GM10248 (cell line): ENCODE measurements around the gene ABHD16B.
"Not testable (repeated sequence)": the region's sequence is repeated elsewhere in the genome, so short reads cannot be mapped to it uniquely, and the experiment has no call there.

Source experiments
- CTCF ChIA-PET: fragments of 300-600 bp; sonication (Branson Sonifier 250); formaldehyde crosslinking; extraction: SDS; loops from one replicate; lab custom pipeline; 2021; ENCODE audit warnings: antibody characterized with exemption; lab: Yijun Ruan, JAX
- POLR2A ChIA-PET: fragments of 350-650 bp; sonication (Branson Sonifier 250); formaldehyde crosslinking; extraction: SDS; loops from one replicate; lab custom pipeline; 2020; ENCODE audit warnings: antibody characterized with exemption; lab: Yijun Ruan, JAX
- DNase-seq: peaks from one replicate; pipeline ENCODE4 v3.0.0; 2012; ENCODE audit errors: extremely low spot score
- CTCF ChIP-seq: IDR thresholded peaks from 2 replicates; pipeline ENCODE4 v1.5.1; 2012; ENCODE audit warnings: mild to moderate bottlenecking, low read depth; ENCODE audit errors: extremely low read depth, missing control alignments, control extremely low read depth

The ABHD16B gene

DNA sequence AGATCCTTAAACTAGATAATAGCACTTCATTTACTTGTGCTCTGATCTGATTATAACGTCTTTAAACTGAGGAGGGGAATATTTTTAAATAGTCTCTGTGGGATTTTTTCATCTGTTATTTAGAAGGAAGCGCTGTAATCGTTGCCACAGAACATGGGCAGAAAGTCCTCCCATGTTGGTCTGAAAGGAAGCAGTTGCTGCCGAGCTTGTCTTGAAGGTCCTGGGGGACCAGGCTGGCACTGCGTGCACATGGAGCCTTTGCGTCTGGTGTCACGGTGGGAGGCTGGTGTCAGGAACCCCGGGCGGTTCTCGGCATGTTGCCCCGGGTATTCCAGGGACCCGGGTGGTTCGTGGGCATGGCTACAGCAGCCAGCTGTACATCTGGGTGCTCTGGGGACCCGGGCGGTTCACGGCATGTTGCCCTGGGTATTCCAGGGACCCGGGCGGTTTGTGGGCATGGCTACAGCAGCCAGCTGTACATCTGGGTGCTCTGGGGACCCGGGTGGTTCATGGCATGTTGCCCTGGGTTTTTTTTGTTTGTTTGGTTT lies 15.3 kb downstream of the ABHD16B start:
- DNase-seq, result no peak
- TF ChIP-seq CTCF, result no peak
- CTCF ChIA-PET, result interaction anchor here (1.1 to 1.8 kb wide), 6 partner anchors 12 to 295 kb away, joined by 3 to 10 read pairs (median 4); partner anchors contain the start of gene TPD52L2
- POLR2A ChIA-PET, result no interaction called here

GRCh38 chr20:63877755-63878470 lies 16.6 kb downstream of the ABHD16B start:
- DNase-seq, result no peak
- CTCF ChIA-PET, result interaction anchor here (1.7 kb wide), 1 partner anchor 14 kb away, joined by 5 read pairs; no protein-coding TSS in a partner anchor
- TF ChIP-seq CTCF, result no peak
- POLR2A ChIA-PET, result interaction anchor here (0.5 to 1.4 kb wide), 2 partner anchors 11 to 13 kb away, joined by 4 read pairs; partner anchors contain the start of gene TPD52L2

- ChIA-PET POLR2A (interaction anchor here (1.4 kb wide), 1 partner anchor 14 kb away, joined by 4 read pairs; the partner anchor contains the start of gene TPD52L2), CTCF (interaction anchor here (0.6 kb wide), 1 partner anchor 13 kb away, joined by 3 read pairs; no protein-coding TSS in a partner anchor)
- no peak for TF ChIP-seq CTCF
- DNase-seq, result no peak
Measured at GRCh38 chr20:63878899-63879663, 17.8 kb downstream of the ABHD16B start.

- ChIA-PET CTCF (interaction anchor here (1.4 to 1.6 kb wide), 2 partner anchors 16 to 92 kb away, joined by 3 to 5 read pairs; partner anchors contain the start of gene TPD52L2), POLR2A (interaction anchor here (0.7 kb wide), 1 partner anchor 525 kb away, joined by 4 read pairs; no protein-coding TSS in a partner anchor)
- DNase-seq, result not testable (repeated sequence)
Measured at GRCh38 chr20:63880901-63881300, 19.6 kb downstream of the ABHD16B start.

- POLR2A ChIA-PET, result interaction anchor here (0.6 kb wide), 1 partner anchor 20 kb away, joined by 3 read pairs; no protein-coding TSS in a partner anchor
Measured at GRCh38 chr20:63881451-63882226, 20.3 kb downstream of the ABHD16B start.

More at GRCh38 chr20:63881451-63882226, 20.3 kb downstream of the ABHD16B start:
- no peak for DNase-seq
- CTCF ChIA-PET, result interaction anchor here (0.9 to 1.6 kb wide), 4 partner anchors 16 to 92 kb away, joined by 3 to 5 read pairs (median 4); partner anchors contain the start of gene TPD52L2
- no peak for TF ChIP-seq CTCF
